Fibroblast of lung (primary cell): ENCODE measurements around the gene CLPTM1. TPM values are rescaled to one million over a fixed set of nuclear protein-coding genes. Genes with fewer than 3 reads are reported as not detected.

ENCODE experiments used
- DNase-seq, 2 donors: peaks; one replicate each; pipeline versions ENCODE4 v3.0.0 to v3.0.0-alpha.2; 2010; ENCODE audit warnings: low read depth in 2 of 2
- H2AFZ ChIP-seq: 2 replicates; pipeline ENCODE4 v1.5.1; 2012; ENCODE audit warnings: low read length, control low read depth, inconsistent platforms
- H3K27ac ChIP-seq: 2 replicates; pipeline ENCODE4 v1.5.1; 2011; ENCODE audit warnings: low read length, control low read depth; ENCODE audit not compliant: insufficient read depth
- H3K27me3 ChIP-seq: 2 replicates; pipeline ENCODE4 v1.5.1; 2011; ENCODE audit warnings: mild to moderate bottlenecking, low read length; ENCODE audit not compliant: control insufficient read depth, insufficient read depth
- H3K36me3 ChIP-seq: 2 replicates; pipeline ENCODE4 v1.5.1; 2011; ENCODE audit warnings: low read length; ENCODE audit not compliant: control insufficient read depth, insufficient read depth
- H3K4me1 ChIP-seq: 2 replicates; pipeline ENCODE4 v1.5.1; 2011; ENCODE audit warnings: low read length; ENCODE audit not compliant: control insufficient read depth, insufficient read depth; ENCODE audit errors: extremely low read depth
- H3K4me2 ChIP-seq: 2 replicates; pipeline ENCODE4 v1.5.1; 2011; ENCODE audit warnings: low read length, control low read depth; ENCODE audit not compliant: insufficient read depth; ENCODE audit errors: extremely low read depth
- H3K4me3 ChIP-seq, 4 experiments: fragments of 200-600 bp in 1 of 4; sonication (generic) in 1 of 4; replicated peaks in 1 of 4; 2 replicates each; pipeline ENCODE4 v1.5.1; 2011 to 2016; ENCODE audit warnings: low read length in 4 of 4, low read depth in 3 of 4, mild to moderate bottlenecking in 3 of 4, control low read depth in 2 of 4, inconsistent platforms in 1 of 4, mixed read lengths in 1 of 4; ENCODE audit not compliant: insufficient read depth in 1 of 4; ENCODE audit errors: control extremely low read depth in 1 of 4
- H3K79me2 ChIP-seq: 2 replicates; pipeline ENCODE4 v1.5.1; 2012; ENCODE audit warnings: mild to moderate bottlenecking, low read length, inconsistent platforms; ENCODE audit not compliant: control insufficient read depth, insufficient read depth
- H3K9ac ChIP-seq: 2 replicates; pipeline ENCODE4 v1.5.1; 2011; ENCODE audit warnings: mild to moderate bottlenecking, low read length, control low read depth; ENCODE audit not compliant: insufficient read depth
- H3K9me3 ChIP-seq: 2 replicates; pipeline ENCODE4 v1.5.1; 2012; ENCODE audit warnings: low read depth, low read length; ENCODE audit not compliant: control insufficient read depth, insufficient read depth
- H4K20me1 ChIP-seq: 2 replicates; pipeline ENCODE4 v1.5.1; 2011; ENCODE audit warnings: low read length; ENCODE audit not compliant: control insufficient read depth, insufficient read depth; ENCODE audit errors: extremely low read depth
- CTCF ChIP-seq, 2 donors: IDR thresholded peaks in 1 of 2; conservative IDR thresholded peaks in 1 of 2; 1 replicate in 1 of 2; 2 replicates in 1 of 2; pipeline ENCODE4 v1.5.1; 2011 to 2012; ENCODE audit warnings: low read length in 2 of 2, control low read depth in 1 of 2, inconsistent platforms in 1 of 2, low read depth in 1 of 2, mild to moderate bottlenecking in 1 of 2
- EZH2 ChIP-seq: IDR thresholded peaks from 2 replicates; pipeline ENCODE4 v1.5.1; 2012; ENCODE audit warnings: low read length, control low read depth, mild to moderate bottlenecking; ENCODE audit errors: missing control alignments
- polyA plus RNA-seq, 2 donors: library from polyadenylated mRNA; depleted of rRNA in 1 of 2; stranded (reverse) in 1 of 2; unstranded in 1 of 2; fragments of >200 nt; gene quantifications; 2 replicates each; pipeline ENCODE4 v1.2.1, GENCODE V29; 2011 to 2012; ENCODE audit warnings: missing spikeins in 1 of 2
- total RNA-seq: library from RNA; depleted of rRNA; stranded (reverse); fragments of >200 nt; gene quantifications from 2 replicates; pipeline ENCODE4 v1.2.1, GENCODE V29; 2014

The CLPTM1 gene
- total and polyA plus RNA-seq, 2 donors (not counting 1 experiment from before 2014, with no cell fraction given): 46.7 to 54.4 TPM

- Histone ChIP-seq H3K79me2 (no peaks in the 10 kb centered on the region), H3K9ac (no peak overlapping the region), H3K36me3 (no peaks in the 10 kb centered on the region), H2AFZ (no peak overlapping the region), H4K20me1 (no peaks in the 10 kb centered on the region), H3K27ac (no peak overlapping the region), H3K9me3 (no peaks in the 10 kb centered on the region), H3K27me3 (no peaks in the 10 kb centered on the region), H3K4me3 (no peak overlapping the region), H3K4me2 (no peak overlapping the region), H3K4me1 (no peaks in the 10 kb centered on the region)
- DNase-seq: no peak
- no peak for TF ChIP-seq EZH2
- TF ChIP-seq CTCF (conservative IDR thresholded peaks at IDR 0.05 in 1 of 2, IDR thresholded peaks at IDR 0.05 in 1 of 2; ENCODE audit: low read depth in 1 of 2, low read length in 2 of 2): no peak
Observed at GRCh38 chr19:45009625-45010255, 54.6 kb downstream of the CLPTM1 start.

GRCh38 chr19:45010306-45010705 is 55.1 kb downstream of the CLPTM1 start:
- TF ChIP-seq CTCF (conservative IDR thresholded peaks at IDR 0.05 in 1 of 2, IDR thresholded peaks at IDR 0.05 in 1 of 2; ENCODE audit: low read depth in 1 of 2, low read length in 2 of 2) (no peak), EZH2 (no peak)
- H3K4me3 ChIP-seq: no peak overlapping the region
- H3K9me3 ChIP-seq: no peaks in the 10 kb centered on the region
- no peak overlapping the region for H3K27ac ChIP-seq
- H2AFZ ChIP-seq: no peak overlapping the region
- no peaks in the 10 kb centered on the region for H3K27me3 ChIP-seq
- no peaks in the 10 kb centered on the region for H3K4me1 ChIP-seq
- H3K9ac ChIP-seq: no peak overlapping the region
- H3K36me3 ChIP-seq: no peaks in the 10 kb centered on the region
- no peaks in the 10 kb centered on the region for H4K20me1 ChIP-seq
- no peaks in the 10 kb centered on the region for H3K79me2 ChIP-seq
- DNase-seq: no peak
- H3K4me2 ChIP-seq: no peak overlapping the region

GRCh38 chr19:45011959-45012358 is 56.8 kb downstream of the CLPTM1 start:
- no peak overlapping the region for H3K4me2 ChIP-seq
- no peak for TF ChIP-seq EZH2
- TF ChIP-seq CTCF (conservative IDR thresholded peaks at IDR 0.05 in 1 of 2, IDR thresholded peaks at IDR 0.05 in 1 of 2; ENCODE audit: low read depth in 1 of 2, low read length in 2 of 2): no peak
- H3K9me3 ChIP-seq: no peaks in the 10 kb centered on the region
- H3K27me3 ChIP-seq: no peaks in the 10 kb centered on the region
- H4K20me1 ChIP-seq: no peaks in the 10 kb centered on the region
- H3K4me1 ChIP-seq: no peaks in the 10 kb centered on the region
- H3K79me2 ChIP-seq: no peaks in the 10 kb centered on the region
- DNase-seq: no peak
- no peak overlapping the region for H2AFZ ChIP-seq
- H3K9ac ChIP-seq: no peak overlapping the region
- H3K36me3 ChIP-seq: no peaks in the 10 kb centered on the region
- no peak overlapping the region for H3K4me3 ChIP-seq
- no peak overlapping the region for H3K27ac ChIP-seq
